Loucy (cell line): ENCODE measurements around the gene PPP1R14B.

ENCODE experiments used
- CTCF ChIP-seq: fragments of 200-600 bp; sonication (generic); conservative IDR thresholded peaks from 2 replicates; pipeline ENCODE4 v1.5.1; 2014; ENCODE audit warnings: mild to moderate bottlenecking, antibody characterized with exemption, low read length
- EZH2phosphoT487 ChIP-seq: fragments of 200-600 bp; IDR thresholded peaks from 2 replicates; pipeline ENCODE4 v1.6.1; 2018; ENCODE audit warnings: antibody characterized with exemption, mild to moderate bottlenecking, moderate library complexity, borderline replicate concordance

- no peak for TF ChIP-seq CTCF
- TF ChIP-seq EZH2phosphoT487, result no peak
Observed at GRCh38 chr11:64222651-64223000, 24.1 kb downstream of the PPP1R14B start.
